OCI-LY1 (cell line): Measurements from ENCODE around the gene CACNA1E.

ENCODE experiments used
- H2AFZ ChIP-seq: fragments of 200-600 bp; sonication (generic), shearing (Covaris generic); 2 replicates; pipeline ENCODE4 v1.6.0; 2014; ENCODE audit warnings: antibody characterized with exemption, mild to moderate bottlenecking, low read length
- H3F3A ChIP-seq: fragments of 200-600 bp; sonication (generic), shearing (Covaris generic); 2 replicates; pipeline ENCODE4 v1.6.0; 2014; ENCODE audit warnings: mild to moderate bottlenecking, antibody characterized with exemption, low read length, moderate library complexity; ENCODE audit not compliant: insufficient read depth
- H3K27ac ChIP-seq: fragments of 200-600 bp; sonication (generic); 2 replicates; pipeline ENCODE4 v1.5.1; 2014; ENCODE audit warnings: low read length, mixed run types, mild to moderate bottlenecking, low read depth; ENCODE audit not compliant: poor library complexity, severe bottlenecking
- H3K27me3 ChIP-seq: fragments of 200-600 bp; sonication (generic); 2 replicates; pipeline ENCODE4 v1.6.0; 2014; ENCODE audit warnings: antibody characterized with exemption, mild to moderate bottlenecking, low read length, moderate library complexity; ENCODE audit not compliant: insufficient read depth
- H3K36me3 ChIP-seq: fragments of 200-600 bp; sonication (generic); 2 replicates; pipeline ENCODE4 v1.6.1; 2014; ENCODE audit warnings: mild to moderate bottlenecking, antibody characterized with exemption, low read length, moderate library complexity, mixed read lengths; ENCODE audit not compliant: insufficient read depth
- H3K4me1 ChIP-seq: fragments of 200-600 bp; sonication (generic); 2 replicates; pipeline ENCODE4 v1.5.1; 2014; ENCODE audit warnings: mild to moderate bottlenecking, low read length, moderate library complexity; ENCODE audit not compliant: insufficient read depth, severe bottlenecking
- H3K4me2 ChIP-seq: fragments of 200-600 bp; sonication (generic), shearing (Covaris generic); 2 replicates; pipeline ENCODE4 v1.6.1; 2014; ENCODE audit warnings: low read length
- H3K4me3 ChIP-seq: fragments of 200-600 bp; sonication (generic); 2 replicates; pipeline ENCODE4 v1.5.1; 2014; ENCODE audit warnings: low read length, low read depth, mild to moderate bottlenecking, mixed read lengths; ENCODE audit not compliant: poor library complexity, severe bottlenecking
- H3K79me2 ChIP-seq: fragments of 200-600 bp; shearing (Covaris generic); 2 replicates; pipeline ENCODE4 v1.6.1; 2016; ENCODE audit warnings: mixed run types, low read length, mixed read lengths; ENCODE audit not compliant: insufficient read depth
- H3K9ac ChIP-seq: fragments of 200-600 bp; sonication (generic), shearing (Covaris generic); 2 replicates; pipeline ENCODE4 v1.6.1; 2014; ENCODE audit warnings: mild to moderate bottlenecking, low read length, mixed read lengths
- H3K9me2 ChIP-seq: fragments of 200-600 bp; sonication (generic), shearing (Covaris generic); 2 replicates; pipeline ENCODE4 v1.6.1; 2014; ENCODE audit warnings: low read depth, mild to moderate bottlenecking, low read length, mixed read lengths
- H3K9me3 ChIP-seq: fragments of 200-600 bp; shearing (Covaris generic); 2 replicates; pipeline ENCODE4 v1.6.1; 2014; ENCODE audit warnings: low read length, mixed read lengths
- H4K20me1 ChIP-seq: fragments of 200-600 bp; sonication (generic), shearing (Covaris generic); 2 replicates; pipeline ENCODE4 v1.6.0; 2016; ENCODE audit warnings: mild to moderate bottlenecking, low read length; ENCODE audit not compliant: insufficient read depth
- CTCF ChIP-seq: fragments of 200-600 bp; sonication (generic), shearing (Covaris generic); IDR thresholded peaks from 2 replicates; pipeline ENCODE4 v1.5.1; 2017; ENCODE audit warnings: mild to moderate bottlenecking, antibody characterized with exemption, low read length, moderate library complexity, mixed read lengths
- EZH2 ChIP-seq: fragments of 200-600 bp; sonication (generic), shearing (Covaris generic); IDR thresholded peaks from 2 replicates; pipeline ENCODE4 v1.8.0; 2017; ENCODE audit warnings: borderline replicate concordance, mixed run types, mild to moderate bottlenecking, antibody characterized with exemption, low read length, moderate library complexity, mixed read lengths

Gene CACNA1E

GRCh38 chr1:181772714-181773113 is 289.4 kb downstream of the CACNA1E start:
- Histone ChIP-seq H3K4me1 (no peaks in the 10 kb centered on the region), H3K9ac (no peak overlapping the region), H3F3A (no peaks in the 10 kb centered on the region), H3K79me2 (no peaks in the 10 kb centered on the region), H3K36me3 (no peaks in the 10 kb centered on the region), H3K4me3 (no peak overlapping the region), H3K4me2 (no peak overlapping the region), H4K20me1 (no peaks in the 10 kb centered on the region), H3K9me3 (no peaks in the 10 kb centered on the region), H3K9me2 (no peaks in the 10 kb centered on the region), H2AFZ (no peak overlapping the region), H3K27me3 (no peaks in the 10 kb centered on the region), H3K27ac (no peak overlapping the region)
- TF ChIP-seq CTCF, result no peak
- TF ChIP-seq EZH2, result no peak

- Histone ChIP-seq H3K27ac (no peak overlapping the region), H4K20me1 (no peaks in the 10 kb centered on the region), H2AFZ (no peak overlapping the region), H3K4me1 (no peaks in the 10 kb centered on the region), H3K9ac (no peak overlapping the region), H3K79me2 (no peaks in the 10 kb centered on the region), H3K9me2 (no peaks in the 10 kb centered on the region), H3K27me3 (no peaks in the 10 kb centered on the region), H3K9me3 (no peaks in the 10 kb centered on the region), H3F3A (no peaks in the 10 kb centered on the region), H3K4me3 (no peak overlapping the region), H3K4me2 (no peak overlapping the region), H3K36me3 (no peaks in the 10 kb centered on the region)
- TF ChIP-seq CTCF, result no peak
- TF ChIP-seq EZH2, result no peak
These were observed 292.7 kb downstream of the CACNA1E start for GRCh38 chr1:181776044-181776443.

GRCh38 chr1:181777286-181777685 is 294.0 kb downstream of the CACNA1E start:
- no peak overlapping the region for H3K4me3 ChIP-seq
- no peaks in the 10 kb centered on the region for H3K36me3 ChIP-seq
- no peaks in the 10 kb centered on the region for H3K79me2 ChIP-seq
- no peak overlapping the region for H3K4me2 ChIP-seq
- no peak overlapping the region for H3K9ac ChIP-seq
- no peaks in the 10 kb centered on the region for H3K4me1 ChIP-seq
- no peaks in the 10 kb centered on the region for H3K9me2 ChIP-seq
- H3K9me3 ChIP-seq, result no peaks in the 10 kb centered on the region
- no peak overlapping the region for H3K27ac ChIP-seq
- H3K27me3 ChIP-seq, result no peaks in the 10 kb centered on the region
- H3F3A ChIP-seq, result no peaks in the 10 kb centered on the region
- TF ChIP-seq EZH2 (no peak), CTCF (no peak)
- H2AFZ ChIP-seq, result no peak overlapping the region
- no peaks in the 10 kb centered on the region for H4K20me1 ChIP-seq
